Mesenchymal stem cell (in vitro differentiated cells and primary cell): ENCODE measurements around the gene SOHLH1.
A peak's percentile ranks its signal among the peaks of the same experiment; 100 is the strongest.

Experiments used
- DNase-seq: peaks from one replicate; pipeline ENCODE4 v3.0.0-alpha.2; 2013
- H2AFZ ChIP-seq: one replicate; pipeline ENCODE4 v1.6.1; 2013; ENCODE audit warnings: low read depth, mild to moderate bottlenecking, control low read depth, inconsistent platforms, low read length, moderate library complexity
- H2AK5ac ChIP-seq: 2 replicates; pipeline ENCODE4 v1.6.1; 2013; ENCODE audit warnings: low read length, moderate library complexity, mild to moderate bottlenecking, inconsistent platforms; ENCODE audit not compliant: severe bottlenecking
- H2BK120ac ChIP-seq: one replicate; pipeline ENCODE4 v1.6.1; 2013; ENCODE audit warnings: low read depth, mild to moderate bottlenecking, inconsistent platforms, low read length, moderate library complexity
- H2BK12ac ChIP-seq, 2 experiments: one replicate each; pipeline ENCODE4 v1.6.1; 2013; ENCODE audit warnings: inconsistent platforms in 2 of 2, low read length in 2 of 2, mild to moderate bottlenecking in 2 of 2, moderate library complexity in 2 of 2, control low read depth in 1 of 2
- H2BK15ac ChIP-seq: one replicate; pipeline ENCODE4 v1.6.1; 2013; ENCODE audit warnings: mild to moderate bottlenecking, low read depth, inconsistent platforms; ENCODE audit not compliant: poor library complexity, severe bottlenecking
- H2BK5ac ChIP-seq: 2 replicates; pipeline ENCODE4 v1.6.1; 2013; ENCODE audit warnings: low read depth, mild to moderate bottlenecking, low read length, control low read depth, inconsistent platforms; ENCODE audit not compliant: poor library complexity, severe bottlenecking
- H3K14ac ChIP-seq, 2 experiments: one replicate each; pipeline ENCODE4 v1.6.1; 2013; ENCODE audit warnings: inconsistent platforms in 2 of 2, low read length in 2 of 2, control low read depth in 1 of 2, mild to moderate bottlenecking in 1 of 2, moderate library complexity in 1 of 2
- H3K18ac ChIP-seq, 2 experiments: one replicate each; pipeline ENCODE4 v1.6.1; 2013; ENCODE audit warnings: inconsistent platforms in 2 of 2, low read length in 2 of 2, control low read depth in 1 of 2, low read depth in 1 of 2, mild to moderate bottlenecking in 1 of 2
- H3K23ac ChIP-seq, 2 experiments: one replicate each; pipeline ENCODE4 v1.6.1; 2013; ENCODE audit warnings: inconsistent platforms in 2 of 2, low read length in 2 of 2, mild to moderate bottlenecking in 2 of 2, moderate library complexity in 2 of 2, control low read depth in 1 of 2
- H3K27ac ChIP-seq: 2 replicates; pipeline ENCODE4 v1.5.1; 2013; ENCODE audit warnings: mild to moderate bottlenecking, moderate library complexity, low read length, control low read depth, inconsistent platforms; ENCODE audit not compliant: poor library complexity, severe bottlenecking
- H3K27me3 ChIP-seq, 2 experiments: 2 replicates each; pipeline versions ENCODE4 v1.6.1 to v1.7.0; 2013; ENCODE audit warnings: low read length in 2 of 2, mild to moderate bottlenecking in 2 of 2, moderate library complexity in 2 of 2, control low read depth in 1 of 2, inconsistent platforms in 1 of 2; ENCODE audit not compliant: control insufficient read depth in 1 of 2, insufficient read depth in 1 of 2
- H3K36me3 ChIP-seq, 2 experiments: 2 replicates each; pipeline versions ENCODE4 v1.6.1 to v1.7.0; 2013; ENCODE audit warnings: low read length in 2 of 2, control low read depth in 1 of 2, inconsistent platforms in 1 of 2, low read depth in 1 of 2, mild to moderate bottlenecking in 1 of 2; ENCODE audit not compliant: insufficient read depth in 2 of 2, control insufficient read depth in 1 of 2
- H3K4ac ChIP-seq, 2 experiments: one replicate each; pipeline ENCODE4 v1.6.1; 2013; ENCODE audit warnings: inconsistent platforms in 2 of 2, low read length in 2 of 2, mild to moderate bottlenecking in 2 of 2, moderate library complexity in 2 of 2, control low read depth in 1 of 2, low read depth in 1 of 2
- H3K4me1 ChIP-seq: 2 replicates; pipeline ENCODE4 v1.6.1; 2013; ENCODE audit warnings: low read depth, low read length, control low read depth; ENCODE audit not compliant: control insufficient read depth, insufficient read depth
- H3K4me2 ChIP-seq: 2 replicates; pipeline ENCODE4 v1.6.1; 2013; ENCODE audit warnings: low read length, mild to moderate bottlenecking, inconsistent platforms; ENCODE audit not compliant: poor library complexity, severe bottlenecking
- H3K4me3 ChIP-seq, 2 experiments: 2 replicates each; pipeline versions ENCODE4 v1.5.1 to v1.7.0; 2013; ENCODE audit warnings: low read length in 2 of 2, mild to moderate bottlenecking in 2 of 2, control low read depth in 1 of 2, low read depth in 1 of 2; ENCODE audit not compliant: insufficient read depth in 1 of 2
- H3K79me1 ChIP-seq: replicated peaks from 2 replicates; pipeline ENCODE4 v1.6.1; 2013; ENCODE audit warnings: mild to moderate bottlenecking, control low read depth, low read length, inconsistent platforms; ENCODE audit not compliant: poor library complexity, severe bottlenecking
- H3K9ac ChIP-seq: 2 replicates; pipeline ENCODE4 v1.7.0; 2013; ENCODE audit warnings: mild to moderate bottlenecking, low read length, moderate library complexity
- H3K9me3 ChIP-seq: 2 replicates; pipeline ENCODE4 v1.7.0; 2013; ENCODE audit warnings: mild to moderate bottlenecking, low read length; ENCODE audit not compliant: control insufficient read depth
- H4K8ac ChIP-seq: one replicate; pipeline ENCODE4 v1.6.1; 2013; ENCODE audit warnings: inconsistent platforms, mild to moderate bottlenecking, low read length, moderate library complexity
- H4K91ac ChIP-seq: one replicate; pipeline ENCODE4 v1.6.1; 2013; ENCODE audit warnings: mild to moderate bottlenecking, low read length, inconsistent platforms
- WGBS: methylation state at CpG from one replicate; pipeline ENCODE4 v1.1.7; 2013; ENCODE audit warnings: mixed read lengths; 5-methylcytosine and 5-hydroxymethylcytosine counted together

SOHLH1 gene

DNA sequence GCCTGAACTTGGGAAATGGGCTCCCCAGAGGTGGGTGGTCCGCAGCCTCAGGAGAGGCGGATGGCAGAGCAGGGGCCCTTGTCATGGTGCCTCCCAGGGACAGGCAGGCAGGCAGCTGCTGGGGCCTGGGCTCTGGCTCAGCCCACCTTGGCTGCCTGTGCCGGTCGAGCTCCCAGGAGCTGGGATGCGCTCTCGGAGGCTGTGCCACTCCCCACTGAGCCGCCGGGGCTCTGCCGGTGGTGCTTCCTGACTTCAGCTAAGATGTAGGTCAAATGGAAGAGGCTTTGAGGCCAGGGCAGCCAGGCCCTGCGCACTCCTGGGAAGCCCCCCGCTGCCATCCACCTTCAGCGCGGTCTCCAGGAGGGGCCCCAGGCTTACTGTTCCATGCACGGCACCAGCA is 43.7 kb upstream of the SOHLH1 start:
- 86% methylated on average over 14 of the region's 14 CpGs for WGBS
- H3K27me3 ChIP-seq: peaks cover 5 to 24% of the 10 kb centered on the region in 2 experiments
- H3K9ac ChIP-seq: no peak overlapping the region
- H4K91ac ChIP-seq: no peak overlapping the region
- H3K4me2 ChIP-seq: no peak overlapping the region
- H3K4me3 ChIP-seq: no peak overlapping the region
- H3K4ac ChIP-seq: no peak overlapping the region
- H3K14ac ChIP-seq: no peak overlapping the region
- H3K9me3 ChIP-seq: no peaks in the 10 kb centered on the region
- H3K79me1 ChIP-seq: no peaks in the 10 kb centered on the region
- H3K18ac ChIP-seq: no peak overlapping the region
- no peak overlapping the region for H3K23ac ChIP-seq
- no peak overlapping the region for H2AK5ac ChIP-seq
- no peak overlapping the region for H4K8ac ChIP-seq
- H2BK15ac ChIP-seq: no peak overlapping the region
- H3K27ac ChIP-seq: no peak overlapping the region
- peaks cover 2% of the 10 kb centered on the region for H3K4me1 ChIP-seq
- no peak overlapping the region for H2BK120ac ChIP-seq
- no peaks in the 10 kb centered on the region for H3K36me3 ChIP-seq
- H2BK5ac ChIP-seq: no peak overlapping the region
- H2BK12ac ChIP-seq: no peak overlapping the region
- no peak overlapping the region for H2AFZ ChIP-seq
- DNase-seq: no peak

DNA sequence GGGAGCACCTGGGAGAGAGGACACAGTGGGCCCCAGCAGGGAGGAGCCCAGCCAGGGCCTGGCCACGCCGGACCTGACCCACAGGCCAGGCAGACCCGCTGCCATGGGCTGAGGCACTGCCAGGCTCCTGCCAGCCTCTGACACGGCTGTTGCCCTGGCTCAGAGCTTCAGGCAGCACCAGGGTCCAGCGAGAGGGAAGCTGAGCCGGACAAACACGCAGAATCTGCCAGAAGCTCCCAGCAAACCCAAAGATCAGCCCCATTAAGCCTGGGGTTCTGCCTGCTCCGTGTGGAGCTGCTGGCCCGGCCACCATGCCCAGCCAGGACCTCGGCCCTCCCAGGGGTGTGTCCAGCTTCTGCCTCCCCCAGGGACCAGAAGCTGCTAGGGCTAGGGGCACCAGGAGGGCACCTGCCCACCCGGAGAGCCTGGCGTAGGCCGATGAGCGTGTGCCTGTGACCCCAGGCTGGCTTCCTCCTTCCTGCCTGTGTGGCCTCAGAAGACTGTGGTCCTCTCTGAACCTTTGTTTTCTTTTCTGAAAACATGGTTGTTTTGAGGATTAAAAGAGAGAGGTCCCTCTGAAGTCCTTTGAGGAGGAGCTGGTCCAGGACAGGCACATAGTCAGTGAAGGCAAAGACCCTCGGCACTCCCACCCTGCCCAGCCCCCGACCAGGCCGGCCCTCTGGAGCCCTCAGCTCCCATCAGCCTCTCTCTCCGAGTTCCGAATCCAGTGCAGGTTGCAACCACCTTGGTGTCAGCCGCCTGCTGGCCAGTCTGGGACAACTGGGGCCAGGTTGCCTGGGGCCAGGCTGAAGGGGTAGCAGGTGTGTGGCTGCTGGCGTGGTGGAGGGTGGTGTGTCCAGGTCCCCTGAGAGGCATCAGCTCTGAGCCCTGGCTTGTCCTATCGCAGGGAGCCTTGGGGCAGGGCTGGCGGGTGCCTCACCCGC is 42.3 kb upstream of the SOHLH1 start:
- Histone ChIP-seq H2BK5ac (no peak overlapping the region), H3K9ac (no peak overlapping the region), H2AFZ (no peak overlapping the region), H2AK5ac (no peak overlapping the region), H3K18ac (no peak overlapping the region), H4K8ac (no peak overlapping the region), H3K27ac (no peak overlapping the region), H2BK12ac (no peak overlapping the region), H3K14ac (no peak overlapping the region), H3K36me3 (no peaks in the 10 kb centered on the region), H4K91ac (peak overlapping the region; percentile 3), H3K4me1 (peaks cover 2% of the 10 kb centered on the region), H3K4me3 (no peak overlapping the region), H3K4ac (no peak overlapping the region), H3K23ac (no peak overlapping the region), H2BK120ac (no peak overlapping the region), H2BK15ac (no peak overlapping the region), H3K27me3 (peaks cover 18 to 37% of the 10 kb centered on the region in 2 experiments), H3K4me2 (no peak overlapping the region), H3K9me3 (no peaks in the 10 kb centered on the region), H3K79me1 (no peaks in the 10 kb centered on the region)
- DNase-seq: no peak
- WGBS: 80% methylated on average over 24 of the region's 24 CpGs

DNA sequence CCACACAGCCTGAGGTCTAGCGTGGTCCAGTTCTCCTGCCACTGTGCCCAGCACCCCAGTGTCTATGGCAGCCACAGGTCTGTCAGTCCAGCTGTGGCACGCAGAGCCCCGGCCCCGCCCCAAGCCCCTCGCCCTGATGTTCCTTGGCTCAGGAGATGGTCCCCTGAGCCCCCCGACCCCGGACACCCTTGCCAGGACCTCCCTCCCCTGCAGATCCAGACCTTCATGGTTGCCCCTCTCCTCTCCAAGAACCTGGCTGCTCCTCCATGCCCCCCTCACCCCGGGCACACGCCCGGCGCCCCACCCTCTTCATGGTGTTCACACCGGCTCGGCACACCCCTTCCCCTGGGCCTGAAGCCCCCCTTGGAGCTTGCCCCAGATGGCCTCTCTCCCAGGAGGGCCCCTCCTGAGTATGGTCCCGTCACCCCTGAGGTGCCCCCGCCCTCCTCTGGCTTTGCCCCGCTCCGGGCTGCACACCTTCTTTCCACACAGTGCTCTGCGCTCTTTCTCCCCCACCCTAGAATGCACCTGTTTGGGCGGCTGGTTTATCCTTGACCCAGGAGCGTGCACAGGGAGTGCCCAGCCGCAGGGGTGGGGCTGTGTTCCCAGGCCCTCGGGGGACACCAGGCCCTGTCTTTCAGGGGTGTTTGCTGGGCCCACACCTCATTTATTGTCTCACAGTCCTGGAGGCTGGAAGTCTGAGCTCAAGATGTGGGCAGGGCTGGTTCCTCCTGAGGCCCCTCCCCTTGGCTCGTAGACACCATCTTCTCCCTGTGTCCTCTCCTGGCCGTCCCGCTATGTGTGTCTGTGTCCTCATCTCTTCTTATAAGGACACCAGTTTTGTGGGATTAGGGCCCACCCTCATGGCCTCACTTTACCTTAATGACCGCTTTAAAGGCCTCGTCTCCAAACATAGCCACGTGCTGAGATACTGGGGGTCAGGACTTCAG is 40.3 kb upstream of the SOHLH1 start:
- WGBS: 81% methylated on average over 28 of the region's 28 CpGs
- no peak overlapping the region for H4K91ac ChIP-seq
- no peak overlapping the region for H2BK120ac ChIP-seq

More for the DNA sequence above, 40.3 kb upstream of the SOHLH1 start:
- no peak overlapping the region for H3K14ac ChIP-seq
- no peak overlapping the region for H3K9ac ChIP-seq
- H2BK15ac ChIP-seq: no peak overlapping the region
- no peak overlapping the region for H2AFZ ChIP-seq
- no peak overlapping the region for H3K27ac ChIP-seq
- peaks cover 34 to 49% of the 10 kb centered on the region in 2 experiments for H3K27me3 ChIP-seq
- H3K4me2 ChIP-seq: no peak overlapping the region
- H2BK5ac ChIP-seq: no peak overlapping the region
- no peaks in the 10 kb centered on the region for H3K79me1 ChIP-seq
- H3K23ac ChIP-seq: no peak overlapping the region
- no peak overlapping the region for H3K4ac ChIP-seq
- DNase-seq: no peak
- no peaks in the 10 kb centered on the region for H3K36me3 ChIP-seq
- H3K4me3 ChIP-seq: no peak overlapping the region
- H3K18ac ChIP-seq: no peak overlapping the region
- no peak overlapping the region for H2AK5ac ChIP-seq
- no peak overlapping the region for H2BK12ac ChIP-seq
- H4K8ac ChIP-seq: no peak overlapping the region
- H3K9me3 ChIP-seq: no peaks in the 10 kb centered on the region
- H3K4me1 ChIP-seq: peaks cover 2% of the 10 kb centered on the region
